GM12865 (cell line): ENCODE data around the gene ALX4.

ENCODE experiments used
- DNase-seq: peaks from one replicate; pipeline ENCODE4 v3.0.0; 2010; ENCODE audit warnings: low read depth
- H3K4me3 ChIP-seq: 2 replicates; pipeline ENCODE4 v1.5.1; 2011; ENCODE audit warnings: mild to moderate bottlenecking, low read depth, low read length, control low read depth
- TF ChIP-seq, protein P1 (sequence below): IDR thresholded peaks from 2 replicates; pipeline ENCODE4 v1.5.1; 2011; ENCODE audit warnings: low read length, control low read depth, low read depth, inconsistent platforms; ENCODE audit not compliant: insufficient read depth; ENCODE audit errors: missing control alignments

Gene ALX4

GRCh38 chr11:44256673-44257291 lies 53.2 kb downstream of the ALX4 start:
- DNase-seq, result peak; percentile 19
- no peak overlapping the region for H3K4me3 ChIP-seq
- TF ChIP-seq, protein P1, sequence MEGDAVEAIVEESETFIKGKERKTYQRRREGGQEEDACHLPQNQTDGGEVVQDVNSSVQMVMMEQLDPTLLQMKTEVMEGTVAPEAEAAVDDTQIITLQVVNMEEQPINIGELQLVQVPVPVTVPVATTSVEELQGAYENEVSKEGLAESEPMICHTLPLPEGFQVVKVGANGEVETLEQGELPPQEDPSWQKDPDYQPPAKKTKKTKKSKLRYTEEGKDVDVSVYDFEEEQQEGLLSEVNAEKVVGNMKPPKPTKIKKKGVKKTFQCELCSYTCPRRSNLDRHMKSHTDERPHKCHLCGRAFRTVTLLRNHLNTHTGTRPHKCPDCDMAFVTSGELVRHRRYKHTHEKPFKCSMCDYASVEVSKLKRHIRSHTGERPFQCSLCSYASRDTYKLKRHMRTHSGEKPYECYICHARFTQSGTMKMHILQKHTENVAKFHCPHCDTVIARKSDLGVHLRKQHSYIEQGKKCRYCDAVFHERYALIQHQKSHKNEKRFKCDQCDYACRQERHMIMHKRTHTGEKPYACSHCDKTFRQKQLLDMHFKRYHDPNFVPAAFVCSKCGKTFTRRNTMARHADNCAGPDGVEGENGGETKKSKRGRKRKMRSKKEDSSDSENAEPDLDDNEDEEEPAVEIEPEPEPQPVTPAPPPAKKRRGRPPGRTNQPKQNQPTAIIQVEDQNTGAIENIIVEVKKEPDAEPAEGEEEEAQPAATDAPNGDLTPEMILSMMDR, result no peak

DNA sequence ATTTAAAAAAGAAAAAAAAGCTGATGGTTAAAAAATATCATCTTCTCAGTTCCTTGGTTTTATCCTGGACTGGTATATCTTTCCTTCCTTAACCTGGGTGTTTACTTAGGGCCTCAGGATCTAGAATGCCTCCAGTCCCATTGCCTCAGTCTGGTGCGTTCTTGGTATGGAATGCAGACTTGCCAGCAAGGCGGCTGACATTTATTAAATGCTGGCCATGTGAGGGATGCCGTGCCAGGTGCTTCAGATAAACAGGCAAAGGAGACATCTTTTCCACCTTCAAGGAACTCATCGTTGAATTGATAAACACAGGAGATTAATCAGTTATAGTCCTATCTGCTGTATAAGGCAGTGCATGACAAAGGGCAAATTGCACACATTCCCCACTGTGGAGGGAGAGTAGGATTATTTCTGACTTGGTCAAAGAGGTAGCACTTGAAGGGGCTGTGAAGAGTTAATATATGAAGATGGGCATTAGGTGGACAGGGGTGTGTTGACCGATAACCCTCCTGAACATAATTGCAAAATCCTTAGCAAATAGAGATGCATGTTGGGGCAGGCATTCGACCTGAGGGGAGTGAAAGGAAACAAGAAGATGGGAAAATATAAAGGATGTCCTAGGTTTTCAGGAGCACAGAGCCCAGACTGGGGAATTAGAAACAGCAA lies 54.4 kb downstream of the ALX4 start:
- H3K4me3 ChIP-seq, result no peak overlapping the region
- no peak for DNase-seq
- TF ChIP-seq, protein P1, result no peak

DNA sequence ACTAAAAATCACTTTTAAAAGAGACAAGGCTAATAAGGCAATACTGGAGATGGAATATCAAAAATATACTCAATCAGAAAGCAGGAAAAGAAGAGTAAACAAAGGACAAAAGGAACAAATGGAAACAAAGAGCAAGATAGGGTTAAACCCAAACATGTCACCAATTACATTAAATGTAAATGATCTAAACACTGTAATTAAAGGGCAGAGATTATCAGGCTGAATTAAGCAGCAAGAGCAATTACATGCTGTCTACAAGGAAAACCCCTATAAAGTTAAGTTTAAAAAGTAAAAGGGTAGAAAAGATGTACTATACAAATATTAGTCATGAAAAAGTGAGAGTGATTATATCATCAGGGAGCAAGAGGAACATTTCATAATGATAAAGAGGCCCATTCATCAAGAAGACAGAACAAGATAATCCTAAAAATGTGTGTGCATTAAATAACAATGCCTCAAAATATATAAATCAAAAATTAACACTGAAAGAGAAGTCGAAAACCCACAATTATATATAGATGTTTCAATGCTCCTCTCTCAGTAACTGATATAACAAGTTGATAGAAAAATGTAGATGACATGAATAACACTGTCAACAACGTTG lies 56.8 kb downstream of the ALX4 start:
- no peak overlapping the region for H3K4me3 ChIP-seq
- no peak for DNase-seq
- TF ChIP-seq, protein P1, result no peak

GRCh38 chr11:44250421-44250820 lies 59.5 kb downstream of the ALX4 start:
- TF ChIP-seq, protein P1, result no peak
- no peak overlapping the region for H3K4me3 ChIP-seq
- no peak for DNase-seq

GRCh38 chr11:44248109-44248508 lies 61.8 kb downstream of the ALX4 start:
- TF ChIP-seq, protein P1, result no peak
- DNase-seq, result no peak
- no peak overlapping the region for H3K4me3 ChIP-seq

DNA sequence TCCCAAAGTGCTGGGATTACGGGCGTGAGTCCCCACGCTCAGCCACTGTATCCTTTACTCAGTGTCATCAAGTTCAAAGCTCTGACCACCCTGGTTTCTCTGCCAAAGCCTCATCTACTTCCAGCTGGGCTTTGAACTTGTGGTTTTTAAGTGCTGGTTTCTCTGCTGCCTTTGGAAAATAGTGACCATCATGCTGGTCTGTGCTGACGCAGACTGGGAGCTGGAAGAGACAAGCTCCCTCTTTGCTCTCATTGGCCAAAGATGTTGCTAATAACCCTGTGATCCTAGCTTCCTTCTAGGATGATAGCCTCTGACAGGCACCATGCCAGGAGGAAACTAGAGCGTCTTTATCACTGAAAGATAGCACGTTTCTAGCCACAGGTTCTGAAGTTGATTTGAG lies 62.4 kb downstream of the ALX4 start:
- DNase-seq, result no peak
- TF ChIP-seq, protein P1, result no peak
- H3K4me3 ChIP-seq, result no peak overlapping the region
